ENCODE results near the gene POU2AF1. TPM values are rescaled to one million over a fixed set of nuclear protein-coding genes. Genes with fewer than 3 reads are reported as not detected.

POU2AF1 gene
- total and polyA plus RNA-seq, 4 donors = 0.21 to 2.0 (median 0.83) TPM

GRCh38 chr11:111411456-111411855 is 32.4 kb upstream of the POU2AF1 start:
- no peak for DNase-seq (ENCODE audit: low spot score)
- no peaks in the 10 kb centered on the region for H3K4me1 ChIP-seq (ENCODE audit: control insufficient read depth in 4 of 4, insufficient read depth in 4 of 4, low read length in 3 of 4)
- H3K9ac ChIP-seq (ENCODE audit: low read depth in 1 of 2, low read length in 2 of 2) = no peak overlapping the region
- 47% methylated on average over 2 of the region's 2 CpGs for WGBS
- no peaks in the 10 kb centered on the region for H3K9me3 ChIP-seq (ENCODE audit: control insufficient read depth in 4 of 4, low read length in 3 of 4)
- H3K36me3 ChIP-seq (ENCODE audit: control insufficient read depth in 4 of 4, insufficient read depth in 3 of 4, low read depth in 1 of 4, low read length in 3 of 4) = no peaks in the 10 kb centered on the region
- H3K4me3 ChIP-seq (ENCODE audit: low read depth in 1 of 3, low read length in 3 of 3) = no peak overlapping the region
- H3K27ac ChIP-seq (ENCODE audit: low read depth in 1 of 2, low read length in 2 of 2) = no peak overlapping the region
- TF ChIP-seq EGR1 (IDR thresholded peaks at IDR 0.05; ENCODE audit: low read depth in 2 of 2) = no peak
- no peak for TF ChIP-seq FOXA2 (IDR thresholded peaks at IDR 0.05)
- TF ChIP-seq RXRA (IDR thresholded peaks at IDR 0.05) = no peak
- no peak for TF ChIP-seq GABPA (IDR thresholded peaks at IDR 0.05 in 1 of 2, conservative IDR thresholded peaks at IDR 0.05 in 1 of 2)
- no peaks in the 10 kb centered on the region for H3K27me3 ChIP-seq (ENCODE audit: control insufficient read depth in 4 of 4, insufficient read depth in 4 of 4, low read length in 3 of 4)

- TF ChIP-seq HNF4A (conservative IDR thresholded peaks at IDR 0.05) (no peak), REST (IDR thresholded peaks at IDR 0.05) (no peak), ZBTB33 (IDR thresholded peaks at IDR 0.05) (no peak), RAD21 (IDR thresholded peaks at IDR 0.05) (no peak), ATF3 (IDR thresholded peaks at IDR 0.05) (no peak), FOXA1 (IDR thresholded peaks at IDR 0.05) (no peak), SP1 (IDR thresholded peaks at IDR 0.05) (no peak), FOXA2 (IDR thresholded peaks at IDR 0.05) (no peak), GABPA (IDR thresholded peaks at IDR 0.05 in 1 of 2, conservative IDR thresholded peaks at IDR 0.05 in 1 of 2) (no peak), YY1 (IDR thresholded peaks at IDR 0.05) (no peak), EGR1 (IDR thresholded peaks at IDR 0.05; ENCODE audit: low read depth in 2 of 2) (no peak), TAF1 (conservative IDR thresholded peaks at IDR 0.05) (no peak), JUND (IDR thresholded peaks at IDR 0.05) (no peak), NR2F2 (IDR thresholded peaks at IDR 0.05) (no peak), RXRA (IDR thresholded peaks at IDR 0.05) (no peak), CTCF (IDR thresholded peaks at IDR 0.05; ENCODE audit: low read depth, low read length, missing input control) (no peak), MAX (IDR thresholded peaks at IDR 0.05) (no peak)
- no peak overlapping the region for H3K4me3 ChIP-seq (ENCODE audit: low read depth in 1 of 3, low read length in 3 of 3)
- no peaks in the 10 kb centered on the region for H3K36me3 ChIP-seq (ENCODE audit: control insufficient read depth in 4 of 4, insufficient read depth in 3 of 4, low read depth in 1 of 4, low read length in 3 of 4)
- WGBS = 95% methylated on average over 5 of the region's 5 CpGs
- DNase-seq (ENCODE audit: low spot score) = no peak
- H3K9me3 ChIP-seq (ENCODE audit: control insufficient read depth in 4 of 4, low read length in 3 of 4) = no peaks in the 10 kb centered on the region
- H3K9ac ChIP-seq (ENCODE audit: low read depth in 1 of 2, low read length in 2 of 2) = no peak overlapping the region
- H3K4me1 ChIP-seq (ENCODE audit: control insufficient read depth in 4 of 4, insufficient read depth in 4 of 4, low read length in 3 of 4) = no peaks in the 10 kb centered on the region
- no peak overlapping the region for H3K27ac ChIP-seq (ENCODE audit: low read depth in 1 of 2, low read length in 2 of 2)
- H3K27me3 ChIP-seq (ENCODE audit: control insufficient read depth in 4 of 4, insufficient read depth in 4 of 4, low read length in 3 of 4) = no peaks in the 10 kb centered on the region
Observed at GRCh38 chr11:111410951-111411350, 31.9 kb upstream of the POU2AF1 start.

All from liver (tissue), 9 donors.